Activated CD4-positive, alpha-beta T cell treated with anti-CD3 and anti-CD28 coated beads for 48 hours (primary cell): ENCODE measurements around the gene UFD1.
A peak's percentile ranks its signal among the peaks of the same experiment; 100 is the strongest.

Experiments
- DNase-seq: peaks from one replicate; pipeline ENCODE4 v3.0.0-alpha.2; 2020

Gene UFD1, protein sequence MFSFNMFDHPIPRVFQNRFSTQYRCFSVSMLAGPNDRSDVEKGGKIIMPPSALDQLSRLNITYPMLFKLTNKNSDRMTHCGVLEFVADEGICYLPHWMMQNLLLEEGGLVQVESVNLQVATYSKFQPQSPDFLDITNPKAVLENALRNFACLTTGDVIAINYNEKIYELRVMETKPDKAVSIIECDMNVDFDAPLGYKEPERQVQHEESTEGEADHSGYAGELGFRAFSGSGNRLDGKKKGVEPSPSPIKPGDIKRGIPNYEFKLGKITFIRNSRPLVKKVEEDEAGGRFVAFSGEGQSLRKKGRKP

DNA sequence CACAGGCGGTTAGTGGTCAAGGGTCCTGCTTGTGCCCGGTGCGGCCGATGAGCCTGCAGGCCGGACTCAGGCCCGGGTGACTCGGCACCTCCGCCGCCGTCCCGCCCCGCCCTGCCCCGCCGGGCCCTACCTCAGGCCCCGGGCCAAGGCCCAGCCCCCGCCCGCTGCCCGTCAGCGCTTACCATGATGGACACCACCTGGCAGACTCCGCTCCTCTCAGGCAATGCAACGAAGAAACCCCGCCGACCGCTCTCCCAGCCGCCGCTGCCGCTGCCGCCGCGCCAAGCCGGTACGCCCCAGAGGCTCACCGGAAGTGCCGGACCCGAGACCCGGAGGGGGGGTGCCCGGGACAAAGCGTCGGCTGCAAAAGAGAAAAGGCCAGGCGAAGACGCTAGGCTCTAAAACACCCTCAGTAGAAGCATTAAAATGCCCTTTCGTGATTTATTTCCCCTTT, at the start of gene UFD1:
TSS of gene UFD1 (minus strand) at position 293 of the 454 bp plus-strand sequence. CDS start at position 185, 108 bp downstream.
- peak; percentile 87 for DNase-seq

DNA sequence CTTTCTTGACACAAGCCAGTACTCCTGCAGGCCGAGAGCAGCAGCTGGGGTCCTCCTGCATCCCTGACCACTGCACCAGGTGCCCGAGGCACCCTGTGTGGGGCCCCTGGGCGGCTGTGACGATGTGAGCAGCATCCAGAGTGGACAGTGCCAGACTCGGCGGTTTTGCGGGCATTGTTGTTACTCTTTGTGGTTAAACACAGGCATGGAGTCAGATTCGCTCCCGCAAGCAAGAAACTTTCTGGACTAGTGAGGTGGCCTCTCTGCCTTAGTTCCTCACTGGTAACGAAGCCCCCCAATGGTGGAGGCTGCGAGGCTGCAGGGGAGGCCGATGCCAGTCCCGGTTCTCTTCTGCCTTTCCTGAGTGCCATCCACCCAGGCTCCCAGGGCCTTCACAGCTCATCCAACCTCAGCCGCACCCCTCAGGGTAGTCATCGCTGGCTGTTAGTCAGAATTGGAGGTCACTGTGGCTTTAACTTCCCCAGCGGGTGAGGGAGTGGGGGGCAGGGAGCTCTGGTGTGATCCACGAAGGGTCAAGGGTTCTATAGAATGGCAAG, 48.9 kb upstream of the UFD1 start:
- no peak for DNase-seq

DNA sequence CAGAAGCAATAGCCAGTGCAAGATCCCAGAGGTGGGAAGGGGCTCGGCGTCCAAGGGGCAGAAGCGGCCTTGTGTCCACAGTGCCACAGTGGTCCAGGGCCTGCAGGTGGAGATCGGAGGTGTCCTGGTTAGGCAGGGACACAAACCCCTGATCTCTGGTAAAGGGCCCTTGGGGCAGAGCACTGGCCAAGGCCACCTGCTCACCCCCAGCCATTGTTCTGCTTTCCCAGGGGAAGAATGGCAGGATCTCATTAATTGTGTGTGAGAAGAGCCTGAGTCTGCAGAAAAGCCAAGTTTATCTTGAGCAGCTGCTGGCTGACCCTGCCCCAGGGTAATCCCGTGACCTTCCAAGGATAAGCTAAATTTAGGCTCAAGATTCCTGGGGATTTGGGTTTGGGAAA, 48.3 kb upstream of the UFD1 start:
- no peak for DNase-seq

DNA sequence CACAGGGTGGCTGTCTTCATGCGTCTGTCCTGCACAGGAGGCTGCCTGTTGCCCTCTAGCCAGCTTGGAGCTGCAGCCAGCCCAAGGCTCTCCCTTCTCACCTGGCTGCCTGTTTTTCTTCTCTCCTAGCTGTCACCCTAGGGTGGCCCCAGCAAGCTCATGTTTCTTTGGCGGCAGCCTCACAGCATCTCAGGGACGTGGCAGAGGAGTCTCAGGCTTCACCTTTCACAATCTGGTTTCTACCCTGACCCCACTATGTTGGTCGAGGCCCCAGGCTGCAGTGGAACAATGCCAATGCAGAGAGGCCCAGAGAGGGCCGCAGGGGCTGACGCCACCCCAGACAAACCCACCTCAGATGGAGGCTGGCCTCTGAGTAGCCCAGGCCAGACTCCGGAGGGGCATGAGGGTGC, 47.7 kb upstream of the UFD1 start:
- DNase-seq, result no peak

DNA sequence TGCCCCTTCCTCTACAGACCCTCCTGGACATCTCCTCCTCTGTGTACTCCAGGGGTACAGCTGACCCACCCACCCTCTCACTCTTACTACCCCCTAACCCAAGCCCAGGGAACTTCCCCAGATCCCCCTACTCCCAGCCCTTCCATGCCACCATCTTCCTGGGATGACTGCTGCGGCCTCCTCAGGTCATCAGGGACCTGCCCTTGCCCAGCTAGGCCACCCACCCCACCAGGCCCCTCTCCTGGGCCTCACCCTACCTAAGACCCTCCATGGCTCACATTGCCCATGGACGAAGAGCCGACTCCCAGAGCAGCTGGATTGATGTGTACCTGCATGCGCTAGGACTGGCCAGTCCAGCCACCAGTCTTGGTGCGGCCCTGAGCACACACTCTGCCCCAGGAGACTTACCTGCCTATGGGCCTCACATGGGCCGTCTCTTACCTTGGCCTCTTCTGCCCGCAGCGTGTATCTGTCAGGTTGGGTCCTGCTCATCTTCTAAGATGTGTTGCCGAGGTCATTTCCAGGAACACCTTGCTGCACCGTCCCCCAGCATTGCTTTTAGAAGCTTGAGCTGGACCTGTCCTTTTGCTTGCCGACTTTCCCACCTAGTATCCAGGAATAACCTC, 47.2 kb upstream of the UFD1 start:
- DNase-seq, result no peak

DNA sequence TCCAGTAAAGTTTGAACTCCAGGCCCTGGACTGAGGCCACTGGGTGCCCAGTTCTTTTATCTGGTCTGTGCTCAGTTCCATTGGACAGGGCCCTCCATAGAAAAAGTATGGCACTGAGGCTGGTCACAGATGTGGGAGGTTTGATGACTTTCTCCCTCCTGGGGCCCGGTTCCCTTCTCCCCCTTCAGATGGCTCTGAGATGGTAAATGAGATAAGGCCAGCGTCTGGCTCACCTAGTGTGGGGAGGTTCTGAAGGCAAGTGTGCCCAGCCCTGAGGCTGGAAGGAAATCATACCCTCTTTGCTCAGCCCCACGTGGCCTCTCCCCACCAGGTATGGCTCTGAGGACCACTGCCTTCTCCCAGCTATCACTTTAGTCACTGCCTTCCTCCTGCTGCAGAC, 46.7 kb upstream of the UFD1 start:
- DNase-seq, result no peak

DNA sequence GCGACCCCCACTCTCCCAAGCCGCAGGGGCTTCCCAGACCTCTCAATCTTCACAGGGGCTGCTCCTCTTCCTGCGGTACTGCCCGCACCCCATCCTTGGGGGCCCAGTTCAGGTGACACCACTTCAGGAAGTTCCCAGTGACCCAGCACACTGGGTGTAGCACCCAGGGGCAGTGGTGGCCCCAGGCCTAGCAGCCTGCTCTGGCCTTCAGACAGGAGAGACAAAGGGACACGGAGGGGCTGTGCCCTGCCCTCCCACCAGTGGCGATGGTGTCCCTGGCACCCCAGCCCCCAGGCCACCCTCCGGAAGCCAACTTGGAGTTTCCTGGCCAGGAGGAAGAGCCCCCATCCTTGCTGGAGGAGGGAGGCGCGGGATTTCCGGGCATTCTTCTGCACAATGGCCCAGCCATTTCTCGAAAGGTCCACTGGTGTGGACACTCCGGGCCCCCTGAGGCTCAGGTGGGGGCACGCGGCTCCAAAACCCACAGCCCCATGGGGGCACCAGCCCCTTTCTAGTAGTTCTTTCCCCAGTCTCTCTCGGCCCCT, 46.2 kb upstream of the UFD1 start:
- DNase-seq, result no peak

DNA sequence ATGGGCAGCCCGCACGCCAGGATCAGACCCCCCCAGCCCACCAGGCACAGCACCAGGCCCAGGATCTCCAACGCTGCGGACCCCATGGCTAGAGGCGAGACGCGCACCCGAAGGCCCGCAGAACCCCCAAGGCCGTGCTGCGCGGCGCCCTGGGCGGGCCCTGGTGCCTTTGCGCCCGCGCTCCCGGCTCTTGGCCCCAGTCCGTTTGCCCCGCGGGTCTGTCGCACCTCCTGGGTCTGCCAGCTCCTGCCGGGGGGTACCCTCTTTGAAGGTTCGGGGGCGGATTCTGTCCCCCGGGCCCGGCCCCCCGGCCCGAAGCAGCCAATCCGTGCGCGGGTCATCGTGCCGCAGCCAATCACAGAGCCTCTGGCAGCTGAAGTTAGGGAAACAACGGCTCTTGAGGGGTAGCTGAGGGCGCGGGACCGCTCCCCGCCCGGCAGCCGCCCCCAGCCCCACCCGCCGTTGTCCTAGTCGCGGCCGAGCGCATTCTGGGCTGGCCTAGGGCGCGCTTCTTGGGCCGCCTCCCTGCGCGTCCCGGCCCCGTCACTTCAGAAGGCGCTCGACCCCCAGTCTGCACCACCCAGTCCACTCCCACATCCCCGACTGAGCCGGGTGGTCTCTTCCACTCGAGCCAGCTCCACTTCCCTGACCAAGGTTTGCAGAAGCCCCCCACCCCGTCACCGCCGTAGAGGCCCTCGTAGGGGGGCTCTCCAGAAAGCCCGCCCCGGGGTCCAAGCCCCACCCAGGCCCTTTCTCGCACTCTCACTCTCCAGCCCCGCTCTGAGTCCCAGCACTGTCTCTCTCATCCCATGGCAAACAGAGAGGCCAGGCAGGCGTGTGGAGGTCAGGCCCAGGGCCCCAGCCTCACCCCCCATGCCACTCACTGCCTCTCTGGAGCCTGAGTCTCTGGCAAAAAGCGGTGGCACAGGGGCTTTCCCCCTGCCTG, 45.5 kb upstream of the UFD1 start, which contains the start of gene CLDN5:
TSS of gene CLDN5 (minus strand) at position 241 of the 946 bp plus-strand sequence. CDS start at position 86, 155 bp downstream.
- DNase-seq, result no peak

DNA sequence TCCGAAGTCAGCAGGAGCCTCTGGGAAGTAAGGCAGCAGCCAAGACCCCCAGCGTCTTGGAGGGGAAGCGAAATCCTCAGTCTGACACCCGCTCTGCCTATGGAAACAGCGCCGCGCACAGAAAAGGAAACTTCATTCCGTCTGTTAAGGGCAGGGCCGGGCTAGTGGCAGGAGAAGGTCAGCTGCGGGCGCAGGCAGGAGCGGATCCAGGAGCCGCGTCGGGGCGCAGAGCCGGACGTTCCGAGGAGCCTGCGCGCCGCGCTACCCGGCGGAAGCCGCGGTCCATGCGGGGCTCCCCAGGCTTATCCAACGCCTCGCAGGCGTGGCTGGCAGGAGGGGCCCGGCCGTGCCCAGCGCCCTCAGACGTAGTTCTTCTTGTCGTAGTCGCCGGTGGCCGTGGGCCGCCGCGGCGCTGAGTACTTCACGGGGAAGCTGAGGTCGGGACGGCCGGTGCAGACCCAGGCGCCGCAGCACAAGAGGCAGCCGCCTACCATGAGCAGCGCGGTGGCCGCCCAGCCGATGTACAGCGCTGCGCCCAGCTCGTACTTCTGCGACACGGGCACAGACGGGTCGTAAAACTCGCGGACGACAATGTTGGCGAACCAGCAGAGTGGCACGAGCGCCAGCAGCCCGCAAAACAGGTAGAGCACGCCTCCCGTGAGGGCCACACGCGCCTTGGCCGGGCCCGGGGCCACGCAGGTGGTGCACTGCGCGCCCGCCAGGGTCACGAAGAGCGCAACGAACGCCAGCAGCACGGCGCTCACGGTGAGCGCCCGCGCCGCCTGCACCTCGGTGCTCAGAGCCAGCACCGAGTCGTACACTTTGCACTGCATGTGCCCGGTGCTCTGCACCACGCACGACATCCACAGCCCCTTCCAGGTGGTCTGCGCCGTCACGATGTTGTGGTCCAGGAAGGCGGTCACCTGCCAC, 44.5 kb upstream of the UFD1 start:
- peak; percentile 53 for DNase-seq

DNA sequence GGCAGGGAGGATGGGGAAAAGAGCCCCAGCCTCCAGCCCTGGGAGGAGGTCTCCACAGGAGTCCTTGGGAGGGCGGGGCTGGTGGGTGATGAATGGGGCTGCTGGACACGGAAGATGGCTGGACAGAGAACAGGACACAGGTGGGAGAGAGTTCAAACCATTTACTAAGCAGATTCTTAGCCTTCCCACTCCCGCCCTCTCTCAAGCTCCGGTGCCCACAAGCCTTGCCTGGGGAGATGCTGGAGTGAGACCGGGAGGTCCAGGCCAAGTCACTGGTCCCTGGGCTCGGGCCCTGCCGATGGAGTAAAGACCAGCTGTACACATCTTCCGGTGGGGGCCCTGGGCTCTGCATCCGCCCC, 43.9 kb upstream of the UFD1 start:
- DNase-seq, result no peak

DNA sequence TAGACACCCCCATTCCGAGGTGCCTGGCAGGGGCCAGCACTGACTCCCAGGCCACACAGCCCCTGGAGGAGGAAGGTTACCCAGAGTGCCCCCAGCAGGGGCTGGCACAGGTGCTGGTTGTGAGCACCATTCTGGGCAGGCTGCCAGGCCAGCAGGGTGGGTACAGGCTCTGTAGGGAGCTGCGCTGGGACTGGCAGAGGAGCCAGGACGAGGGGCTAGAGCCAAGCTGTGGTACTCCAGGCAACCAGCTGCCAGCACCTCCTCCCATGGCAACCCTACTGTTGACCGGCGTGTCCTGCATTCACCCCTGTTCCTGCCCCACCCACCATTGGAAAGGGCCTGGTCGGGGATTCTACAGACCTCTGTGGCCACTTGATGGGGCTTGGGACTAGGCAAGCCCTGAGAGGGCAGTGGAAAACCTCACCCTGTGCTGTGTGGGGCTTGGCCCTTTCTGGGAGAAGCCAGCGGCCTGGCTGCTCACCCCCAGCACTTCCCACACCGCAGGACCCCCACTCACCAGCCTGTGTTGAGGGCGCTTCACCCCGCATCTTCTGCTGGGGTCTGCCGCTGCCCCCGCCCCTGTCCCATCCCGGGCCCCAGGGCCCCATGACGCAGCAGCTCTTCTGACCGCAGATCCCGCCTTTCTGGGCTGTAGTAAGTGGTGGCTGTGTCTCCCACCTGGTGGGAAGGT, 43.3 kb upstream of the UFD1 start:
- DNase-seq, result no peak

DNA sequence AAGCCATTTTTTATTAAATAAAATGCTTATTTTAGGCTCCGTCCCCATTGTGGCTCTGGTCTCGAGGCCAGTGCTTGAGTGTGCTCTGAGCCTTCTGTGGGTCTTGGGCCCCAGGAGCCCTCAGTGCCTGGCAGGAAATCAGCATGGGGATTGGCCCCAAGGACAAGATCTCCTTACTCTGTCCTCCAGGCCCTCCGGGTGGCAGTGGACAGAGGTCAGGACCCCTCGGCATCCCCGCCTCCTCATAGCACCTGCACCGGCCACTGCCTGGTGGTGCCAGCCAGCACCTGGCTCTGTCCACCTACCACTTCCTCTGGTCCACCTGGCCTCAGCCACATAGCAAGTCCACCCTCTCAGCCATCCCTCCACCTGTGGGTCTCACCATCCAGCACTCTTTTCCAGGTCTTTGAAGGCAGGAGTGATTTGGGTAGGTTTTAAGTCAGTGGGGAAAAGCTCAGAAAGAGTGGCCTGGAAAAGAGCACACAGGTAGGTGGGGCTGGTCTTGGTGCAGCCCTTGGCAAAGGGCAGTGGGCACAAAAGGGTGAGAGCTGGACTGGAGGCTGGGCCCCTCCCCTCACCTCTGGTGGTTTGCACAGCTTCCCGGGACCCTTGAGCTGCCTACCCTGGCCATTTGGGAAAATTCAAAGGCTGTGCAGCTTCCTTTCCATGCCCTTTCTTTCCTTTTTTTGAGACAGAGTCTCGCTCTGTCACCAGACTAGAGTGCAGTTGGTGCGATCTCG, 41.7 kb upstream of the UFD1 start:
- DNase-seq, result no peak

DNA sequence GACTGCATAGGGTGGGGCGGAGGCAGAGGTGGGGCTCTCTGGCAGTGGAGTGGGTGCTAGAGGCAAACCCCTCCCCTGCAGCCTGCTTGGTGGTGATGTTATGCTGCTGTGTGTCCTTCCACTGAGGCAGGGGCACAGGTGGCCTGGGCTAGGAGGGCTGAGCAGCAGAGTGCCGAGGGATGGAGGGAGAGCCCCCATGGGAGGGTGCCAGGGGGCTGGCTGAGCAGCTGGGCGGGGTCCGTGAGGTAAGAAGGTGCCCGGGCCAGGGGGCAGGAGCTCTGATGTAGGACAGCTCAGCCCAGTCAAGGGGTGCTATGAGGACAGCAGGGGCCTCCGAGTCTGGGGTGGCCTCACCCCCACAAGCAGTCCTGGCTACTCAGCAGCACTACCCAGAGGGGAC, 41.0 kb upstream of the UFD1 start:
- DNase-seq, result no peak

DNA sequence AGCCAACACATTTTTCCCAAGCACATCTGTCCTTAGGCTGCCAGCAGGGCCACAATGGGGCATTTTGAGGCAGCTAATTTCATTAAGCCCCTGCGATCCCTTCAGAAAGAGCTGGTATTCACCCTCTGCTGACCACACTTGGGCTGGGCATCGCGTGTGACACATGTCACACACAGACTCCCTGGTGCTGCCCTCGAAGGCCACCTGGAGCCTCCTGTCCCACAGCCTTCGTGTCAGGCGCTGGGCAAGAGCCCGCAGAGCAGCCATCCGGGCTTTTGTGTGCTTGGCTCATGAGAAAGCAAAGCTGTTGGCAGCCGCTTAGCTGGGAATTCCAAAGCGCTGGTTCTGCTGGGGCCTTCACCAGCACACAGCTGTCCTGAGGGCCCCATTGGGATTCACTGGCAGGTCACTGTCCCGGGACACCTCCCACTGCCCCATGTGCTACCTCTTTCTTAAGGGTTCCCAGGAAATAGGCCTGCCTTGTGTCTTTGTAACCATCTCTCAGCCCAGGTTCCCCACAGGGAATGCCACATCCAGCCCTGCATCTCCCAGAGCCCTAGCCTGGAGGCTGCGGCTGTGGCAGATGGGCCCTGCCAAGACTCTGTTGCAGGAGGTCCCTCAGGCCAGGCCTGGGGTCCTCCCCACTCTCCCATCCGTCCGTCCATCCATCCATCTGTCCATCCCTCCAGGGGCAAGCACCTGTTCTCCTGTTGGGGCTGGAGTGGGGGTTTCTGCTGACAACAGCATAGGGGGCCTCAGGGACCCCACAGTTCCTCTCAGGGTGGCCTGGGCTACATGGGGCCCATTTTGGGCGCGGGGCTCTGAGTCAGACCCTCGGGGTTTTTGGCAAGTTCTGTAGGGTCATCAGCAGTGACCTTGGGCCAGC, 40.3 kb upstream of the UFD1 start:
- no peak for DNase-seq

DNA sequence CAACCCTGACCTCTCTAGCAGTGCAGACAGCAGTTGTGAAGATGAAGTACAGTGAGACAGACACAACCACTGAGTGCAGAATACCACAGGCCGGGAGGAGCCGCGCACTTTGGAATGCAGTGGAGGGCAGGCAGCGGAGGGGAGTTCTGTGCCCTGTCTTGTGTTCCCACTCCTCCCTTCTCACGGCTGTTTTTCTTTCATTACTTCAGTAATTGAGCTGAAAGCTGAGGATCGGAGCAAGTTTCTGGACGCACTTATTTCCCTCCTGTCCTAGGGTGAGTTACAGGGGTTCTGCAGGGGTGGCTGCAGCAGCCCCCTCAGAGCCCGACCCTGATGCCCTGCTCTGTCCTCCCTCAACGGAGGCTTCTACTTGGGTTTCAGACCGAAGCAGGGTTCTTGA, 39.6 kb upstream of the UFD1 start:
- DNase-seq, result no peak

DNA sequence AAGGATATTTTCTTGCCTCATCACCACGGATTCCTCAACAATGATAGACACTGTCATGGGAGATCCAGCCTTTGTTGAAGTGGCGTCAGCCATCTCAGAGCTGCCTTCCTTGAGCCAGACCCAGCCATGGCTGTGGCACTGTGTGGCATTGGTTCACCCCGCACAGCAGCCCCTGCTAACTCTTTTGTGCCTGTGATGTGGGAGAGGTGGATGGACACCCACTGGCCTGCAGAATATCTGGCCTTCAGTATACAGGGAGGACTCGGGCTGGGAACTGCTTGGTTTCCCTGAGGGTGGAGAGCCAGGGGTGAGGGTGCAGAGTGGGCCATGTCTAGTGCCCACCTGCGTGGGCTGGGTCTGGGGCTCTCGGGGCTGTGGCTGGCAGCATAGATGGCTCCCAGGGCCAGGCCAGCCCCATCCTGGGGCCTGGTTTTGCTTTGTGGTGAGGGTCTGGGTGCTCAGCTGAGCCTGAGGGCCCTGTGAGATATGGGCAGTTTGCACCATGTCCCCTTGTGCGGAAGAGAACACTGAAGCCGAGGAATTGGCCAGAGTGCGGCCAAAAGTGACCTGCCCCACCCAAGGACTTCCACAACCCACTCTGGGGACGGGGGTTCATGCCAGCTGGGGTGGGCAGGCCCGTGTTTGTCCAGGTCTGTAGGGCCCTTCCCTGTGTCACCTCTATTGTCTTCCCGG, 39.1 kb upstream of the UFD1 start:
- DNase-seq, result no peak

DNA sequence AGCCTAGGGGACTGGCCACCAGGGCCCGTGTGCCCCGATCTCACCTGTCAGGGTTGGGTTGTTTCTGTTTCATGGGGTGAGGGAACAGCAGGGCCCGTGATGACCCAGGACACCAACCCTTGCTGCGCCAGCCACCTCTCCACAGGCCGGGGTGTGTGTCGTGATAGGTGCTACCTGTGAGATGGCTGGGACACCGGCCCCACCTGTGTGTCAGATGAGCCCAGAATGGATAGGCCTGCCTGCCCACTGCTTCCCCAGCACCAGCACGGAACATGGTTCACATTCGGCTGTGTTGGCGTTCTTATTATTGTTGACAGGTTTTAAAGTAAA, 38.1 kb upstream of the UFD1 start:
- DNase-seq, result no peak

DNA sequence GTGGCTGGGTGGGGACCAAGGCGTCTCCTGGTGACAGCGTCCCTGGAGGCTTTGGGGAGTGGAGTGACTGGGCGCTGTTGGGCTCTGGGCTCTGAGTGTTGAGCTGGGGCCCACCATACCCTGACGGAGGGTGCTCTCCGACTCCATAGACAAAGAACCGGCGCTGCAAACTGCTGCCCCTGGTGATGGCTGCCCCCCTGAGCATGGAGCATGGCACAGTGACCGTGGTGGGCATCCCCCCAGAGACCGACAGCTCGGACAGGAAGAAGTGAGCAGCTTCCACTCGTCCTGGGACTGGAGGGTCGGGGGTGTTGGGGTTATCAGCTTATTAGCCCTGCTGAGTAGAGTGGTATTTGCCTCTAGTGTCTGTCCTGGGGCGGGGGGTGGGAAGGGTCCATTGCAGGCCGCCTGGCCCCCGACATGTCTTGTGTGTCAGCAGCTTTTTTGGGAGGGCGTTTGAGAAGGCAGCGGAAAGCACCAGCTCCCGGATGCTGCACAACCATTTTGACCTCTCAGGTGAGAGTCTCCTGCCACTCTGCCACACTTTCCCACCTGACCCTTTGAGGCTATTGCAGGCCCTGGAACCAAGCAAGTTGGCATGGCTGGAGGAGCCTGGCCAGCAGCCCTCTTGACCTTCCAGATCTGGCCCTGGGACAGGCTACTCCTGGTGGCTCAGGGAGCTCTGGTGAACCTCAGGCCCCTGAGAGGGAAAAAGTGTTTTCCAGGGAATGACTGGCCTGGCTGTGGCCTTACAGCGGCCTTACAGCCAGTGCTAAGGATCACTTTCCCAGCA, 37.6 kb upstream of the UFD1 start:
- no peak for DNase-seq
